ENCODE results near the gene PTPRQ.

DNA sequence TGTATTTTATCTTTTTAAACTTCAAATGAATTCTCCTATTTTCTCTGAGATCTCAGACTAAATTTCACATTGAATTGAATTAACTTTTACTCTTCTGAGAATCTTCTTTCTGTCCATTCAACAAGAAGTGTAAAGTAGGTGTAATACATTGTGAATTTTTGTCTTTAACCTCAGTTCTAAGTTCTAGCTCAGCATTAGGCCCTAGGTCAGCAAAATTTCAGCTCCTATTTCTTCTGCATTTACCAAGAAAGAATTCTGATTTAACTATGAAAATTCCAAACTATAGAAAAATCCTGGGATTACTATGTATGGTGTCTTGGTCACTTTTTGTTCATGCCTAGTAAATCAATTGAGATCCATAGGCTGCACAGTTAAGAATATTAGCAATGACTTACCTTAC is 152.5 kb downstream of the PTPRQ start:
- TF ChIP-seq CTCF (tag by site-specific recombination; IDR thresholded peaks at IDR 0.05), result no peak
- no peak for TF ChIP-seq FEZF1 (tag by site-specific recombination; IDR thresholded peaks at IDR 0.05)
- no peak for TF ChIP-seq ZNF416 (tag by site-specific recombination; IDR thresholded peaks at IDR 0.05)
- TF ChIP-seq ZNF292 (tag by site-specific recombination; IDR thresholded peaks at IDR 0.05; ENCODE audit: borderline replicate concordance, low read depth), result no peak
- no peak for TF ChIP-seq ATF2 (tag by site-specific recombination; IDR thresholded peaks at IDR 0.05; ENCODE audit: low read depth)
- no peak for TF ChIP-seq TRIM28 (IDR thresholded peaks at IDR 0.05; ENCODE audit: borderline replicate concordance, low read length)
- no peak for TF ChIP-seq ZNF555 (tag by site-specific recombination; conservative IDR thresholded peaks at IDR 0.05)
- no peak for TF ChIP-seq ZNF660 (tag by site-specific recombination; IDR thresholded peaks at IDR 0.05)
- no peak for TF ChIP-seq ZNF654 (tag by site-specific recombination; IDR thresholded peaks at IDR 0.05; ENCODE audit: low read depth)
- TF ChIP-seq TCF7L2 (IDR thresholded peaks at IDR 0.05; ENCODE audit: borderline replicate concordance, low read depth, low read length), result no peak
- no peak for TF ChIP-seq ZNF394 (tag by site-specific recombination; IDR thresholded peaks at IDR 0.05; ENCODE audit: borderline replicate concordance)
- TF ChIP-seq AEBP2 (tag by site-specific recombination; IDR thresholded peaks at IDR 0.05; ENCODE audit: borderline replicate concordance), result no peak

Measured in HEK293 (cell line).